H1 (cell line): ENCODE data around the gene CLEC14A. TPM values are rescaled to one million over a fixed set of nuclear protein-coding genes. Genes with fewer than 3 reads are reported as not detected.

Experiments used
- CTCF ChIA-PET: fragments of 300-600 bp; sonication (Branson Sonifier 250); formaldehyde crosslinking; loops from one replicate; lab custom pipeline; 2021; ENCODE audit not compliant: partially characterized antibody; lab: Charles Lee
- POLR2A ChIA-PET: fragments of 300-600 bp; sonication (Branson Sonifier 250); formaldehyde crosslinking; loops from one replicate; lab custom pipeline; 2021; ENCODE audit warnings: inconsistent platforms; ENCODE audit not compliant: partially characterized antibody; lab: Charles Lee
- DNase-seq, 2 experiments: peaks; one replicate each; pipeline versions ENCODE4 v3.0.0 to v3.0.0-alpha.2; 2010 to 2022; ENCODE audit warnings: low spot score in 2 of 2, low read depth in 1 of 2, mixed read lengths in 1 of 2
- FAIRE-seq: peaks from 2 replicates; lab custom pipeline; 2011; peaks lifted over from hg19 to GRCh38; lab: Jason Lieb, UNC
- H2AFZ ChIP-seq: 2 replicates; pipeline ENCODE4 v1.8.1; 2012; ENCODE audit warnings: low read length, inconsistent platforms
- H2AK5ac ChIP-seq: 2 replicates; pipeline ENCODE4 v1.6.1; 2013; ENCODE audit warnings: low read depth, low read length
- H2BK120ac ChIP-seq: replicated peaks from 2 replicates; pipeline ENCODE3; 2013; ENCODE audit warnings: low read depth, low read length, inconsistent platforms
- H2BK12ac ChIP-seq: 2 replicates; pipeline ENCODE4 v1.6.1; 2013; ENCODE audit warnings: low read depth, low read length
- H2BK15ac ChIP-seq: 2 replicates; pipeline ENCODE4 v1.6.1; 2013; ENCODE audit warnings: low read length
- H2BK20ac ChIP-seq: 2 replicates; pipeline ENCODE4 v1.6.1; 2013; ENCODE audit warnings: low read length
- H2BK5ac ChIP-seq: 2 replicates; pipeline ENCODE4 v1.6.1; 2013; ENCODE audit warnings: low read depth, low read length
- H3K14ac ChIP-seq: 2 replicates; pipeline ENCODE4 v1.6.1; 2013; ENCODE audit warnings: inconsistent platforms; ENCODE audit not compliant: insufficient read length
- H3K18ac ChIP-seq: 2 replicates; pipeline ENCODE4 v1.6.1; 2013; ENCODE audit warnings: low read length; ENCODE audit errors: extremely low read depth
- H3K23ac ChIP-seq: 2 replicates; pipeline ENCODE4 v1.6.1; 2013; ENCODE audit warnings: inconsistent platforms; ENCODE audit not compliant: insufficient read length
- H3K23me2 ChIP-seq: 2 replicates; pipeline ENCODE4 v1.6.1; 2013; ENCODE audit warnings: low read depth, low read length
- H3K27ac ChIP-seq: 2 replicates; pipeline ENCODE4 v1.6.1; 2011; ENCODE audit warnings: low read depth, low read length, inconsistent platforms
- H3K27me3 ChIP-seq, 4 experiments: replicated peaks in 1 of 4; 1 replicate in 1 of 4; 2 replicates in 3 of 4; pipeline versions ENCODE4 v1.6.1 to v1.8.1; 2011 to 2013; ENCODE audit warnings: low read length in 3 of 4, mild to moderate bottlenecking in 3 of 4, inconsistent platforms in 2 of 4, mixed read lengths in 2 of 4, moderate library complexity in 1 of 4; ENCODE audit not compliant: control insufficient read depth in 3 of 4, insufficient read depth in 3 of 4; ENCODE audit errors: extremely low read depth in 1 of 4
- H3K36me3 ChIP-seq, 4 experiments: 2 replicates each; pipeline versions ENCODE4 v1.6.1 to v1.8.1; 2011 to 2013; ENCODE audit warnings: mild to moderate bottlenecking in 4 of 4, low read length in 3 of 4, moderate library complexity in 2 of 4, control low read depth in 1 of 4, inconsistent platforms in 1 of 4; ENCODE audit not compliant: insufficient read depth in 4 of 4, control insufficient read depth in 2 of 4
- H3K4ac ChIP-seq: replicated peaks from 2 replicates; pipeline ENCODE3; 2013; ENCODE audit warnings: low read length, low read depth, mixed read lengths, inconsistent platforms; ENCODE audit not compliant: insufficient read length
- H3K4me1 ChIP-seq, 4 experiments: replicated peaks in 1 of 4; 1 replicate in 1 of 4; 2 replicates in 3 of 4; pipeline versions ENCODE4 v1.6.1 to v1.8.1; 2011 to 2013; ENCODE audit warnings: low read length in 3 of 4, inconsistent platforms in 2 of 4, mixed read lengths in 1 of 4; ENCODE audit not compliant: insufficient read depth in 4 of 4, control insufficient read depth in 3 of 4
- H3K4me2 ChIP-seq, 2 experiments: 2 replicates each; pipeline versions ENCODE4 v1.6.1 to v1.8.1; 2011 to 2013; ENCODE audit warnings: low read depth in 2 of 2, low read length in 2 of 2, control low read depth in 1 of 2, inconsistent platforms in 1 of 2, mild to moderate bottlenecking in 1 of 2; ENCODE audit not compliant: insufficient read depth in 1 of 2
- H3K4me3 ChIP-seq, 4 experiments: fragments of 200-600, 300-600 bp in 1 of 4; sonication (generic), shearing (Covaris generic), sonication (Bioruptor Twin) in 1 of 4; 2 replicates each; pipeline versions ENCODE4 v1.5.1 to v1.8.1; 2011 to 2016; ENCODE audit warnings: low read length in 4 of 4, low read depth in 3 of 4, control low read depth in 2 of 4, inconsistent platforms in 2 of 4, mild to moderate bottlenecking in 2 of 4, mixed read lengths in 1 of 4, moderate library complexity in 1 of 4; ENCODE audit not compliant: insufficient read depth in 2 of 4; ENCODE audit errors: extremely low read depth in 1 of 4
- H3K56ac ChIP-seq: replicated peaks from 2 replicates; pipeline ENCODE3; 2013; ENCODE audit warnings: low read depth, mild to moderate bottlenecking, mixed read lengths, low read length, inconsistent platforms; ENCODE audit not compliant: insufficient read length
- H3K79me1 ChIP-seq: 2 replicates; pipeline ENCODE4 v1.6.1; 2013; ENCODE audit warnings: low read depth, low read length, control low read depth
- H3K79me2 ChIP-seq, 2 experiments: 2 replicates each; pipeline versions ENCODE4 v1.6.1 to v1.8.1; 2012 to 2013; ENCODE audit warnings: low read length in 2 of 2, mild to moderate bottlenecking in 2 of 2, inconsistent platforms in 1 of 2; ENCODE audit not compliant: insufficient read depth in 2 of 2, control insufficient read depth in 1 of 2
- H3K9ac ChIP-seq, 4 experiments: replicated peaks in 1 of 4; 1 replicate in 1 of 4; 2 replicates in 3 of 4; pipeline versions ENCODE4 v1.6.1 to v1.8.1; 2011 to 2013; ENCODE audit warnings: low read depth in 3 of 4, low read length in 3 of 4, control low read depth in 2 of 4, mild to moderate bottlenecking in 2 of 4, moderate library complexity in 2 of 4, inconsistent platforms in 1 of 4; ENCODE audit errors: extremely low read depth in 1 of 4
- H3K9me3 ChIP-seq, 2 experiments: 2 replicates each; pipeline versions ENCODE4 v1.6.1 to v1.8.1; 2012 to 2013; ENCODE audit warnings: mild to moderate bottlenecking in 2 of 2, moderate library complexity in 2 of 2, control low read depth in 1 of 2, inconsistent platforms in 1 of 2, low read depth in 1 of 2, low read length in 1 of 2, mixed read lengths in 1 of 2; ENCODE audit not compliant: insufficient read depth in 2 of 2
- H4K20me1 ChIP-seq, 2 experiments: replicated peaks in 1 of 2; 2 replicates each; pipeline versions ENCODE3 to v1.8.1; 2011 to 2013; ENCODE audit warnings: inconsistent platforms in 2 of 2, low read length in 2 of 2, mild to moderate bottlenecking in 1 of 2; ENCODE audit not compliant: insufficient read depth in 2 of 2, control insufficient read depth in 1 of 2
- H4K5ac ChIP-seq: 2 replicates; pipeline ENCODE4 v1.6.1; 2013; ENCODE audit warnings: low read length, low read depth, mixed read lengths, inconsistent platforms; ENCODE audit not compliant: insufficient read length
- H4K8ac ChIP-seq: 2 replicates; pipeline ENCODE4 v1.8.0; 2013; ENCODE audit warnings: mild to moderate bottlenecking, moderate library complexity, low read length, inconsistent platforms; ENCODE audit not compliant: insufficient read depth; ENCODE audit errors: extremely low read depth
- H4K91ac ChIP-seq: replicated peaks from 2 replicates; pipeline ENCODE3; 2013; ENCODE audit warnings: low read length, mixed read lengths, inconsistent platforms; ENCODE audit not compliant: insufficient read length
- CEBPB ChIP-seq: IDR thresholded peaks from 2 replicates; pipeline ENCODE4 v1.6.1; 2012; ENCODE audit warnings: low read depth, low read length
- CTBP2 ChIP-seq: IDR thresholded peaks from 2 replicates; pipeline ENCODE4 v1.7.0; 2011; ENCODE audit warnings: borderline replicate concordance, mild to moderate bottlenecking, moderate library complexity, mixed read lengths, low read length; ENCODE audit not compliant: insufficient read depth, insufficient read length
- EGR1 ChIP-seq: IDR thresholded peaks from 2 replicates; pipeline ENCODE4 v1.6.1; 2011; ENCODE audit warnings: low read depth, low read length, borderline replicate concordance
- FOSL1 ChIP-seq: IDR thresholded peaks from 2 replicates; pipeline ENCODE4 v1.6.1; 2011; ENCODE audit warnings: mild to moderate bottlenecking, low read depth, low read length, moderate library complexity; ENCODE audit not compliant: insufficient read depth
- HDAC6 ChIP-seq: IDR thresholded peaks from one replicate; pipeline ENCODE4 v1.7.1; 2012; ENCODE audit warnings: low read depth, mild to moderate bottlenecking, inconsistent platforms, low read length, moderate library complexity
- RAD21 ChIP-seq, 2 experiments: IDR thresholded peaks in 1 of 2; conservative IDR thresholded peaks in 1 of 2; 2 replicates each; pipeline ENCODE4 v1.6.1; 2011; ENCODE audit warnings: low read depth in 2 of 2, low read length in 2 of 2, improper control_type of control experiment in 1 of 2, inconsistent platforms in 1 of 2, mild to moderate bottlenecking in 1 of 2, moderate library complexity in 1 of 2
- SIX5 ChIP-seq: IDR thresholded peaks from 2 replicates; pipeline ENCODE4 v1.6.1; 2011; ENCODE audit warnings: mild to moderate bottlenecking, low read depth, low read length
- YY1 ChIP-seq: IDR thresholded peaks from 2 replicates; pipeline ENCODE4 v1.6.1; 2011; ENCODE audit warnings: low read depth, mild to moderate bottlenecking, low read length
- ZNF274 ChIP-seq: IDR thresholded peaks from 2 replicates; pipeline ENCODE4 v1.7.0; 2012; ENCODE audit warnings: low read length, borderline replicate concordance; ENCODE audit errors: extremely low read depth
- WGBS, 2 experiments: shearing (Covaris generic) in 1 of 2; methylation state at CpG; one replicate each; pipeline versions ENCODE4 v1.1.6 to v1.1.7; 2013 to 2015; ENCODE audit warnings: low lambda C conversion rate in 2 of 2, mixed read lengths in 2 of 2, inconsistent platforms in 1 of 2, low coverage in 1 of 2, missing lambda C conversion rate in 1 of 2; ENCODE audit not compliant: insufficient replicate concordance in 2 of 2, insufficient coverage in 1 of 2, insufficient read length in 1 of 2; ENCODE audit errors: extremely low coverage in 1 of 2, missing lambda C conversion rate in 1 of 2; 5-methylcytosine and 5-hydroxymethylcytosine counted together
- polyA plus RNA-seq, 7 experiments: library from polyadenylated mRNA; depleted of rRNA in 3 of 7; stranded (reverse) in 5 of 7; unstranded in 2 of 7; fragments of >200 nt in 5 of 7; fragments of 200-250 nt in 2 of 7; gene quantifications; 1 replicate in 5 of 7; 2 replicates in 1 of 7; 4 replicates in 1 of 7; pipeline versions ENCODE4 v1.2.1 to v1.2.3, GENCODE V29; 2011 to 2013; ENCODE audit warnings: missing spikeins in 2 of 7, mixed read lengths in 2 of 7
- total RNA-seq: library from RNA; stranded (reverse); fragmentation: NEBNext Ultra II Directional; extraction: Animal tissue kit (Norgen Biotek cat#: 25700); gene quantifications from 2 replicates; pipeline ENCODE4 v1.2.1, GENCODE V29; 2021
- TF ChIP-seq, protein P1 (sequence below): IDR thresholded peaks from 2 replicates; pipeline ENCODE4 v1.6.1; 2012; ENCODE audit warnings: inconsistent platforms

CLEC14A gene
- total and polyA plus RNA-seq, 2 of the 8 experiments (the other 6 are each of a cell fraction or from before 2014, with no cell fraction given) = 0.09 to 0.13 TPM

DNA sequence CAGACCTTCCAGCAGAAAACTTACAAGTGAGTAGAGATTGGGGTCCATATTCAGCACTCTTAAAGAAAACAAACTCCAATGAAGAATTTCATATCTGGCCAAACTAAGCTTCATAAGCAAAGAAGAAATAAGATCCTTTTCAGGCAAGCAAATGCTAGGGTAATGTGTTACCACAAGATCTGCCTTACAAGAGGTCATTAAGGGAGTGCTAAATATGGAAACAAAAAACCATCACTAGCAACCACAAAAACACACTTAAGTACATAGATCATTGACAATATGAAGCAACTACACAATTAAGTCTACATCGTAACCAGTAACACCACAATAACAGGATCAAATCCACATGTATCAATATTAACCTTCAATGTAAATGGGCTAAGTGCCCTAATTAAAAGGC lies 47.1 kb upstream of the CLEC14A start:
- Histone ChIP-seq H3K18ac (no peak overlapping the region), H3K4me2 (no peak overlapping the region), H3K4me1 (no peaks in the 10 kb centered on the region), H3K27me3 (no peaks in the 10 kb centered on the region; a peak in 2 of 7 replicates), H3K79me2 (no peaks in the 10 kb centered on the region), H4K91ac (no peak overlapping the region), H4K20me1 (no peaks in the 10 kb centered on the region), H3K56ac (no peak overlapping the region), H2BK12ac (no peak overlapping the region), H3K27ac (no peak overlapping the region), H2BK20ac (no peak overlapping the region), H3K4ac (no peak overlapping the region), H4K5ac (no peak overlapping the region), H3K4me3 (no peak overlapping the region), H3K23me2 (no peaks in the 10 kb centered on the region), H4K8ac (no peak overlapping the region), H2AK5ac (no peak overlapping the region), H3K9me3 (no peaks in the 10 kb centered on the region), H3K14ac (no peak overlapping the region), H3K36me3 (no peaks in the 10 kb centered on the region), H3K9ac (no peak overlapping the region), H2AFZ (no peak overlapping the region), H3K23ac (no peak overlapping the region), H2BK15ac (no peak overlapping the region), H3K79me1 (no peaks in the 10 kb centered on the region), H2BK5ac (no peak overlapping the region), H2BK120ac (no peak overlapping the region)
- POLR2A ChIA-PET = no interaction called here
- DNase-seq (no peak), FAIRE-seq (no peak)
- CTCF ChIA-PET = no interaction called here
- 83% methylated on average over 1 of the region's 1 CpG; no CpG with 5 or more reads in 1 of the 2 experiments for WGBS, 2 experiments
- no peak for TF ChIP-seq EGR1
- no peak for TF ChIP-seq YY1
- TF ChIP-seq RAD21 (IDR thresholded peaks at IDR 0.05 in 1 of 2, conservative IDR thresholded peaks at IDR 0.05 in 1 of 2; ENCODE audit: low read depth in 2 of 2, low read length in 2 of 2) = no peak
- TF ChIP-seq ZNF274 = no peak
- no peak for TF ChIP-seq SIX5
- TF ChIP-seq HDAC6 = no peak
- TF ChIP-seq FOSL1 = no peak
- no peak for TF ChIP-seq CEBPB
- TF ChIP-seq, protein P1, sequence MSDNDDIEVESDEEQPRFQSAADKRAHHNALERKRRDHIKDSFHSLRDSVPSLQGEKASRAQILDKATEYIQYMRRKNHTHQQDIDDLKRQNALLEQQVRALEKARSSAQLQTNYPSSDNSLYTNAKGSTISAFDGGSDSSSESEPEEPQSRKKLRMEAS = no peak
- TF ChIP-seq CTBP2 = no peak
